Ectodermal cell (in vitro differentiated cells): ENCODE measurements around the gene UPB1.
A peak's percentile ranks its signal among the peaks of the same experiment; 100 is the strongest.

Source experiments
- H3K27ac ChIP-seq: 2 replicates; pipeline ENCODE4 v1.7.0; 2013; ENCODE audit warnings: mild to moderate bottlenecking, low read depth, low read length; ENCODE audit not compliant: insufficient read depth, poor library complexity, severe bottlenecking
- H3K27me3 ChIP-seq: 2 replicates; pipeline ENCODE4 v1.7.0; 2013; ENCODE audit warnings: mild to moderate bottlenecking, low read length; ENCODE audit not compliant: insufficient read depth, control insufficient read depth, poor library complexity, severe bottlenecking
- H3K36me3 ChIP-seq: one replicate; pipeline ENCODE4 v1.7.0; 2013; ENCODE audit warnings: low read length; ENCODE audit not compliant: control insufficient read depth, insufficient read depth
- H3K4me1 ChIP-seq: one replicate; pipeline ENCODE4 v1.7.0; 2013; ENCODE audit warnings: low read length; ENCODE audit not compliant: control insufficient read depth, insufficient read depth
- H3K4me3 ChIP-seq: 2 replicates; pipeline ENCODE4 v1.7.0; 2013; ENCODE audit warnings: low read depth, low read length, control low read depth; ENCODE audit not compliant: insufficient read depth
- H3K9me3 ChIP-seq: 2 replicates; pipeline ENCODE4 v1.7.0; 2013; ENCODE audit warnings: mild to moderate bottlenecking, low read length, moderate library complexity; ENCODE audit not compliant: control insufficient read depth
- WGBS, 2 experiments: methylation state at CpG; one replicate each; pipeline ENCODE4 v1.1.7; 2013; ENCODE audit warnings: missing lambda C conversion rate in 2 of 2; 5-methylcytosine and 5-hydroxymethylcytosine counted together

Gene UPB1

GRCh38 chr22:24492391-24492790, 2.7 kb upstream of the UPB1 start:
- Histone ChIP-seq H3K36me3 (no peaks in the 10 kb centered on the region), H3K4me1 (no peaks in the 10 kb centered on the region), H3K27ac (no peak overlapping the region), H3K9me3 (no peaks in the 10 kb centered on the region), H3K4me3 (no peak overlapping the region), H3K27me3 (peaks cover 62% of the 10 kb centered on the region)
- 86 to 94% methylated on average over 3 of the region's 3 CpGs for WGBS, 2 experiments

GRCh38 chr22:24494167-24494527, 985 bp upstream of the UPB1 start:
- 32 to 33% methylated on average over 21 of the region's 21 CpGs for WGBS, 2 experiments

GRCh38 chr22:24495365-24495675, 188 bp downstream of the UPB1 start:
- 95 to 97% methylated on average over 17 of the region's 17 CpGs for WGBS, 2 experiments
- Histone ChIP-seq H3K9me3 (no peaks in the 10 kb centered on the region), H3K4me3 (no peak overlapping the region), H3K36me3 (no peaks in the 10 kb centered on the region), H3K27me3 (peaks cover 92% of the 10 kb centered on the region), H3K4me1 (peaks cover 18% of the 10 kb centered on the region), H3K27ac (no peak overlapping the region)

More at GRCh38 chr22:24494167-24494527, 985 bp upstream of the UPB1 start:
- H3K36me3 ChIP-seq: no peaks in the 10 kb centered on the region
- peak overlapping the region; percentile 5 for H3K4me3 ChIP-seq
- H3K9me3 ChIP-seq: no peaks in the 10 kb centered on the region
- peaks cover 80% of the 10 kb centered on the region for H3K27me3 ChIP-seq
- H3K27ac ChIP-seq: no peak overlapping the region
- H3K4me1 ChIP-seq: peaks cover 6% of the 10 kb centered on the region

GRCh38 chr22:24496234-24496633, 1.1 kb downstream of the UPB1 start:
- Histone ChIP-seq H3K36me3 (no peaks in the 10 kb centered on the region), H3K9me3 (no peaks in the 10 kb centered on the region), H3K4me1 (peaks cover 27% of the 10 kb centered on the region), H3K4me3 (no peak overlapping the region), H3K27me3 (peaks cover 100% of the 10 kb centered on the region), H3K27ac (no peak overlapping the region)
- 90 to 92% methylated on average over 5 of the region's 5 CpGs for WGBS, 2 experiments

- no peaks in the 10 kb centered on the region for H3K9me3 ChIP-seq
- 78 to 80% methylated on average over 2 of the region's 2 CpGs for WGBS, 2 experiments
- no peak overlapping the region for H3K27ac ChIP-seq
- no peak overlapping the region for H3K4me3 ChIP-seq
- H3K27me3 ChIP-seq: peaks cover 100% of the 10 kb centered on the region
- H3K36me3 ChIP-seq: no peaks in the 10 kb centered on the region
- H3K4me1 ChIP-seq: peaks cover 31% of the 10 kb centered on the region
These were observed 1.5 kb downstream of the UPB1 start for GRCh38 chr22:24496661-24497060.

- Histone ChIP-seq H3K9me3 (no peaks in the 10 kb centered on the region), H3K27me3 (peaks cover 100% of the 10 kb centered on the region), H3K36me3 (no peaks in the 10 kb centered on the region), H3K4me1 (peaks cover 37% of the 10 kb centered on the region), H3K27ac (no peak overlapping the region), H3K4me3 (no peak overlapping the region)
- WGBS, 2 experiments: 88 to 90% methylated on average over 2 of the region's 2 CpGs
These were observed 2.7 kb downstream of the UPB1 start for GRCh38 chr22:24497841-24498258.

GRCh38 chr22:24498824-24499223, 3.7 kb downstream of the UPB1 start:
- no peaks in the 10 kb centered on the region for H3K36me3 ChIP-seq
- peaks cover 37% of the 10 kb centered on the region for H3K4me1 ChIP-seq
- no peak overlapping the region for H3K27ac ChIP-seq
- no peaks in the 10 kb centered on the region for H3K9me3 ChIP-seq
- H3K4me3 ChIP-seq: no peak overlapping the region
- 76 to 81% methylated on average over 11 of the region's 11 CpGs for WGBS, 2 experiments
- peaks cover 94% of the 10 kb centered on the region for H3K27me3 ChIP-seq

GRCh38 chr22:24499706-24500276, 4.7 kb downstream of the UPB1 start:
- Histone ChIP-seq H3K27ac (no peak overlapping the region), H3K27me3 (peaks cover 92% of the 10 kb centered on the region)

GRCh38 chr22:24500277-24500820, 5.2 kb downstream of the UPB1 start:
- Histone ChIP-seq H3K27ac (no peak overlapping the region), H3K4me1 (peaks cover 37% of the 10 kb centered on the region), H3K27me3 (peaks cover 86% of the 10 kb centered on the region), H3K4me3 (no peak overlapping the region), H3K36me3 (no peaks in the 10 kb centered on the region), H3K9me3 (no peaks in the 10 kb centered on the region)
- WGBS, 2 experiments: 44 to 48% methylated on average over 16 of the region's 16 CpGs

More at GRCh38 chr22:24499706-24500276, 4.7 kb downstream of the UPB1 start:
- H3K36me3 ChIP-seq: no peaks in the 10 kb centered on the region
- H3K4me3 ChIP-seq: no peak overlapping the region
- H3K9me3 ChIP-seq: no peaks in the 10 kb centered on the region
- WGBS, 2 experiments: 78 to 80% methylated on average over 10 of the region's 10 CpGs
- peaks cover 37% of the 10 kb centered on the region for H3K4me1 ChIP-seq

GRCh38 chr22:24501301-24502005, 6.3 kb downstream of the UPB1 start:
- WGBS, 2 experiments: 67 to 72% methylated on average over 8 of the region's 8 CpGs
- no peak overlapping the region for H3K27ac ChIP-seq
- peaks cover 75% of the 10 kb centered on the region for H3K27me3 ChIP-seq
- H3K4me3 ChIP-seq: no peak overlapping the region
- peaks cover 37% of the 10 kb centered on the region for H3K4me1 ChIP-seq
- H3K36me3 ChIP-seq: no peaks in the 10 kb centered on the region
- H3K9me3 ChIP-seq: no peaks in the 10 kb centered on the region
